GM19452 (cell line): Measurements from ENCODE around the gene NDUFA13.

Source experiments
- ATAC-seq: cut with Tn5 transposase; IDR thresholded peaks from one replicate; pipeline ENCODE4 v1.9.1; 2021; ENCODE audit not compliant: unreplicated experiment

Gene NDUFA13

DNA sequence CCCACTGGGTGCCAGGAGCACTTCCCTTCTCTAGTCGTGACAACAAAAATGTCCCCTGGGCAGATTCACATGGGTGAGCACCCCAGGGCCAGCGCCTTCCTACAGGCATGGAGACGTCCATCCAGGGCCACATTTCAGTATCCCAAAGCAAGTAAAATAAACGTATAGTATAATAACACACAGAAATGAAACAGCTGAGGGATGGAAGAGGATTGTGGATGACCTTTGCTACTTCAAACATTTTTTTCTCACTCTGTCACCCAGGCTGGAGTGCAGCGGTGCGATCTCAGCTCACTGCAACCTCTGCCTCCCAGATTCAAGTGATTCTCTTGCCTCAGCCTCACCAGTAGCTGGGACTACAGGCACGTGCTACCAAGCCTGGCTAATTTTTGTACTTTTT lies 50.3 kb downstream of the NDUFA13 start:
- ATAC-seq, result no peak

DNA sequence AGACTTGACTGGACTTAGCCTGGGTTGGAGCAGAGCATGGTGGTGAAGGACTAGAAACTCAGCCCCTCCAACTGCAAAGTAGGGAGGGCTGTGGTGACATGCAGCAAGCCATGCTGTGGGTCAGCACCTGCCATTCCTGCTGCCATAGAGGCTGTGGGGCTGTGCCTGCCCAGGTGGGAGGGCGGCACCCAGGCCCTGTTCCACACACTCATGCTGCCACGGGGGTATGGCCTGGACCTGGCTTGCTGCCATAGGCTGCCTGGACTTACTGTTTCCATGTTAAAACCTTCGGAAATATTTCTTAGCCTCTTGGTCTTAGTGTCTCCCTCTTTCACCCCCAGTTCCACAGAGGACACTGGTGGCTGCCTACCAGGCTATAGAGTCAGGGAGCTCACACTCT lies 51.4 kb downstream of the NDUFA13 start:
- ATAC-seq, result no peak

DNA sequence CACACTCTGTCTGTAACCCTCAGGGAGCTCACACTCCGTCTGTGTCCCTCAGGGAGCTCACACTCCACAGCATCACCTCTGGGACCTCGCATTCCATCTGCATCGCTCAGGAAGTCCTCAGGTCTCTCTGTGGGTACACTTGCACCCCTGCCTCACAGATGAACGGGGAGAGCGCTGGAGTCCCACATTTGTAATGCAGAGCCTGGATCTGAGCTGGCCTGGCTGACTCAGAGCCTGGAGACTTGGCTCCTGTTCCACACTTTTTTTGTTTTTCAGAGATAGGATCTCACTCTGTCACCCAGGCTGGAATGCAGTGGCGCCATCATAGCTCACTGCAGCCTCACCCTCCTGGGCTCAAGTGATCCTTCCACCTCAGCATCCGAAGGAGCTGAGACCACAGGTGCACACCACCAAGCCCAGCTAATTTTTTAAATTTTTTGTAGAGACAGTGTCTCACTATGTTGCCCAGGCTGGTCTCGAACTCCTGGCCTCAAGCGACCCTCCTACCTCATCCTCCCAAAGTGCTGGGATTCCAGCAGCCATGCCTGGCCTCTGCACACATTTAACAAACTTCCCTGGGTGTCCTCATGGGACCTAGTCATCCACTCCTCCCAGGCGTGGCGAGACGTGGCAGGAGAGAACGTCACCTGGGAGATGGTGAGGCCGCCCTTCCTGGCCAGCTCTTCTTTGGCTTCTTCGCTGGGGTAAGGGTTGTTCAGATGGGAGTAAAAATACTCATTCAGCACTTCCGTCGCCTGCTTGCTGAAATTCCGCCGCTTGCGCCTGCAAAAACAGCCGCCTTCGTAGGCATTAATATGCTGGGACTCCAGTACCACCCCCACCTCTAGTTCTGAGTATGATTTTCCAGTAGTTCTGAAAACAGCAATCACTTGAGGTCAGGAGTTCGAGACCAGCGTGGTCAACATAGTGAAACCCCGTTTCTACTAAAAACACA lies 53.1 kb downstream of the NDUFA13 start:
- ATAC-seq, result no peak

DNA sequence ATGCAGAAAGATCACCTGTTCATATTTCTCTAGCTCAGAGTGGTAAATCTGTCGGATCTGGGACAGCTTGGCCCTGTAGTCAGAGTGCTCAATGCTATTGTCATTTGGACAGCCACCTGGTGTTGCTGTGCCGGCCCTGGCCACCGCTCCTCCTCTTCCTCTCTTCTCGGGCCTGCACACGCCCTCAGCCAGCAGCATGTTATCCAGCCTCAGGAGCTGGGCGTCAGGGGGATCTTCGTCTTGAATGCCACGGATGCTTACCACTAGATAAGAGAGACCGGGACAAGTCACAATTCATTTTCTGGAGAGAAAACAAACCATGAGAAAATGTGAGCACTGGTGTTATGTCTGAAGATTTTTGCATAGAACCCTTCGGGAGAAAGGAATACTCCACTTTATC lies 54.5 kb downstream of the NDUFA13 start:
- no peak for ATAC-seq

DNA sequence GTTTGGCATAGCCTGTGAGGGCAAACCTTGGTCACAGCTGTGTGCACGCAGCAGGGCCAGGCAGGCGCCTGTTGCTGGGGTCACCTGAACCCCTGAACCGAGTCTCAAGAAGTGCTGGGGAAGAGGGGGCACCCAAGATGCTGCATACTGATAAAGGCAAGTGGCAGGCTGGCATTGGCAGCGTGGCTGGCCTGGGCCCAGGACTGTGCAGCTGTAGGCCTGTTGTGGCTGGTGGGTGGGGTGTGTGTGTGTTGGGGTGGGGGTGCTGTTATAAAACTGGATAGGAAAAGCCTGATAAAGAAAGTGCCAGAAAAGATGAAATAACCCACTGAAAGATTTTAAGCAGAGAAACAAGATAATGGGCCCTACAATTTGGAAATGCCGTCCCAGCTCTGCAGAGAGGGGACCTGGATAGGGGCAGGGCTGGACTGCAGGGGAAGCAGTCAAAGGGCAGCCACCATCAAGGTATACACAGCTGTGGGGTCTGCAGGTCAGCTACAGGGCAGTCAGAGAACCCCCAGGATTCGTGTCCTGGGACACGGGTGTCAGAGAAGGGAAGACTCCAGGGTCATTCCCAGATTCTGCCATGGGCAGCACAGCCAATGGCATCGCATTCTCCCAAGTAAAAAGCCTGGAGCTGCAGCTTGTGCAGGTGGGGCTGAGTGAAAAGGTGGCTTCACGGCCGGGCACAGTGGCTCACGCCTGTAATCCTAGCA lies 55.2 kb downstream of the NDUFA13 start:
- no peak for ATAC-seq

DNA sequence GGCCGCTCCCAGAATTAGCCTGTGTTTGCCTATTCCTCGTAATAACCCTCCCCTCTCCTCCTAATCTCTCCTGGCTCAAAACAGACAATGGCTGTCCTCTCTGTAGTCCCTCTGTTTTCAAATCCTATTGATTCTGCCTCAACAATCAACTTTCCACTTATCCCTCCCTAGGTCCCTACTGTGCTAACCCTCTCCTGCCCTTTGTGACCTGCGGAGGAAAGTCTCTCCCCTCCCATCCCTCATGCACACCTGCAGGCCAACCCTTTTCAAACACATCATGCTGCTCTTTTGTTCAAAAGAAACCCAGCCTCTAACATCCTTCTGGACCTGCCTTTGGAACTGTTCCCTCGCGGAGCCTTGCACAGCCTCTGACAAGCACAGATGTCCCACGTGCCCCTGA lies 59.4 kb downstream of the NDUFA13 start:
- no peak for ATAC-seq
